GM12875 (cell line): ENCODE results near the gene DTNBP1.

ENCODE experiments used
- H3K4me3 ChIP-seq: one replicate; pipeline ENCODE4 v1.5.1; 2011; ENCODE audit warnings: low read depth, low read length, control low read depth
- TF ChIP-seq, protein P1 (sequence below): IDR thresholded peaks from 2 replicates; pipeline ENCODE4 v1.5.1; 2011; ENCODE audit warnings: low read depth, mild to moderate bottlenecking, control low read depth, inconsistent platforms, low read length, moderate library complexity, borderline replicate concordance; ENCODE audit not compliant: insufficient read depth

Gene DTNBP1

GRCh38 chr6:15586503-15586902, 76.3 kb downstream of the DTNBP1 start:
- TF ChIP-seq, protein P1, sequence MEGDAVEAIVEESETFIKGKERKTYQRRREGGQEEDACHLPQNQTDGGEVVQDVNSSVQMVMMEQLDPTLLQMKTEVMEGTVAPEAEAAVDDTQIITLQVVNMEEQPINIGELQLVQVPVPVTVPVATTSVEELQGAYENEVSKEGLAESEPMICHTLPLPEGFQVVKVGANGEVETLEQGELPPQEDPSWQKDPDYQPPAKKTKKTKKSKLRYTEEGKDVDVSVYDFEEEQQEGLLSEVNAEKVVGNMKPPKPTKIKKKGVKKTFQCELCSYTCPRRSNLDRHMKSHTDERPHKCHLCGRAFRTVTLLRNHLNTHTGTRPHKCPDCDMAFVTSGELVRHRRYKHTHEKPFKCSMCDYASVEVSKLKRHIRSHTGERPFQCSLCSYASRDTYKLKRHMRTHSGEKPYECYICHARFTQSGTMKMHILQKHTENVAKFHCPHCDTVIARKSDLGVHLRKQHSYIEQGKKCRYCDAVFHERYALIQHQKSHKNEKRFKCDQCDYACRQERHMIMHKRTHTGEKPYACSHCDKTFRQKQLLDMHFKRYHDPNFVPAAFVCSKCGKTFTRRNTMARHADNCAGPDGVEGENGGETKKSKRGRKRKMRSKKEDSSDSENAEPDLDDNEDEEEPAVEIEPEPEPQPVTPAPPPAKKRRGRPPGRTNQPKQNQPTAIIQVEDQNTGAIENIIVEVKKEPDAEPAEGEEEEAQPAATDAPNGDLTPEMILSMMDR: no peak
- H3K4me3 ChIP-seq: no peak overlapping the region

DNA sequence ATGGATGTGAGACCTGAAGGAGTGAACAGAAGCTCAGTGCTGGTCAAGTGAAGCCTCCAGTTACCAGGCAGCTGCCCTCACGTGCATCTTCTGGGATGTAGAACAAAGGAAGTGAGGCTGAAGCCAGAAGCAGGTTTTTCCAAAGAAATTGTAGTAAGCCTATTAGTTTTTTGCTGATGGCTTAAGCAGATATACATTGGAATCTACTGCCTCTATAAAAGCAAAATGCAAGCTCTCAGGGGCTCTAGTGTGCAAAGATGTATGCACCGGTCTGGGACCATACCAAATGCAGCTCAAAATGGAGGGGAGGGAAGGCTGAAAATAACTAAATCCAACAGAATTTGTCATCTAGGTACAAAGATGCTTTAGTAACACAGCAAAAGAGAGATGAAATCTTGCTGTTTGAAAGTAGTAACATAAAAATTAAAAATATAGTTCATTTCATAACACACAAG, 77.0 kb downstream of the DTNBP1 start:
- TF ChIP-seq, protein P1: no peak
- H3K4me3 ChIP-seq: no peak overlapping the region

GRCh38 chr6:15582499-15582898, 80.3 kb downstream of the DTNBP1 start:
- TF ChIP-seq, protein P1: no peak
- H3K4me3 ChIP-seq: no peak overlapping the region

DNA sequence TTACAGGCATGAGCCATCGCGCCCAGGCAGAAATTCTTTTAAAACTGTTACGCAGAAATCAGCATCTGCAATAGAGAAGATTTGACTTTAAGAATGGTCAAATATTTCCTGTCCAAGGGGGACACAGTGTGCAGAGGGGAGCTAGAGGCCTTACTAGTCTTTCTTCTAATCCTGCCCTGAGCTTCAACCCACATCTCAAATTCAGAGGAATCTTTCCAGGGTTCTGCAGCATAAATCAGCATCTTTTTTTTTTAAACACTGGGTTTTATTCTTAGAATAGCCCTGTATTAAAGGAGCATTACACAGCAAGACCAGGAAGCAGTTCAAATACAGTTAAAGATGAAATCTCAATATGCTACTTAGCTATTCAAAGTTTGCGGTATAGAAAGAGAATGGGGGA, 81.1 kb downstream of the DTNBP1 start:
- no peak overlapping the region for H3K4me3 ChIP-seq
- TF ChIP-seq, protein P1: no peak

DNA sequence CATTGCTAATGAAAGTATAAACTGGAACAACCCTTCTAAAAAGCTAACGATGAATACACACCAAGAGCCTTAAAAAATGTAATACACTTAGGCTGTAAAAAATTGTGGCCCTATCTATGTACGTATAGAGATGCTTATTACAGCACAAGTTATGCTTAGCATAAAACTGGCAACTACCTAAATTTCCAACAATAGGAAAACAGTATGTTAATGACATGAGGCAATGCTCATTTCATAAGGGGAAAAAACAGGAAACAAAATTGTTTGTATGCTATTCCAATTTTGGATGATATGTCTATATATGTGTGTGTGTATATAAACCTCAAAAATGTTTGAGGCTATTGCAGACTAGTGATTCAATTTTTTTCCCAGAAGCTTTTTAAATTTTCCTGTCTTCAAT, 82.5 kb downstream of the DTNBP1 start:
- H3K4me3 ChIP-seq: no peak overlapping the region
- TF ChIP-seq, protein P1: no peak

DNA sequence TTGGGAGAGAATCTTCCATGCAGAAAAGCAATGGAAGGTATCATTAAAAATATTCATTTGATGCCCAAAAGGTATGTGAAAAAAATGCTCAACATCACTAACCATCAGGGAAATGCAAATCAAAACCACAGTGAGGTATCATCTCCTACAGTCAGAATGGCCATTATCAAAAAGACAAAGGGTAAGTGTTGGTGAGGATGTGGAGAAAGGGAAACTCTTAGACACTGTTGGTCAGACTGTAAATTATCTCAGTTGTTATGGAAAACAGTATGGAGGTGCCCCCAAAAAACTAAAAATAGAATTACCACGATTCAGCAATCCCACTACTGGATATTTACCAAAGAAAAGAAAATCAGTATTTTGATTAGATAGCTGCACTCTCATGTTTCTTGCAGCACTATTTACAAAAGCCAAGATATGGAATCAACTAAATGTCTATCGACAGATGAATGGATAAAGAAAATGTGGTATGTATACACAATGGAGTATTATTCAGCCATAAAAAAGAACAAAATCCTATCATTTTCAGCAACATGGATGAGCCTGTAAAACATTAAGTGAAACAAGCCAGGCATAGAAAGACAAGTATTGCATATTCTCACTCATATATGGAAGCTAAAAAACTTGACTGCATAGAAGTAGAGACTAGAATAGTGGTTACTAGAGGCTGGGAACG, 84.0 kb downstream of the DTNBP1 start:
- TF ChIP-seq, protein P1: no peak
- H3K4me3 ChIP-seq: no peak overlapping the region

DNA sequence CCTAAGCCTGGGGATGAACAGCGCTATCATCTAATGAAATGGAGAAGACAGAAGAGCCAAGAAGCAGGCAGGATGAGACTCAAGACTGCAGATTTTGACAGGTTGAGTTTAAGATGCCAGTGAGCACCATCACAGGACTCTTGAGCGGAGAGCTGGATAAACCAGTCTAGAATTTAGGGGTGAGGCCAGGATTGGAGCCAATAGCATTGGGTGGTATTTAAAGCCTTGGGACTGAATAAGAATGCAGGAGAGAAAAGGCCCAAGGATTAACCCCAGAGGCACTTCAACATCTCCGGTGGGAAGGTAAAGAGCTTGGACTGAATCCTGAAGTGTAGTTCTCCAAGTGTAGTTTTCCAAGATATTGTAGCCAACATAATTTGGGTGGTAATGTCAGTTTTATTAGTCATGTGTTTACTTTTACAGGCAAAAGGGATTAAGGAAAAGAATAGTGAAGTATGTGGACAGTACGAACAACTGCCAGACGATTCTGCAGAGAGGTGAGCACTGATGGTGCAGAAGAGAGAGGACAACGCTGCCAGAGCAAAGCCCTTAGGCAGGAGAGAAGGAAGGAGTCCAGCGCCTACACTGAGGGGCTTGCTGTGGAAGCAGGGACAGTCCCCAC, 85.2 kb downstream of the DTNBP1 start:
- no peak overlapping the region for H3K4me3 ChIP-seq
- TF ChIP-seq, protein P1: no peak
